Panc1 (cell line): ENCODE measurements around the gene ITGAX. TPM values are rescaled to one million over a fixed set of nuclear protein-coding genes. Genes with fewer than 3 reads are reported as not detected.
"Not testable (repeated sequence)": the region's sequence is repeated elsewhere in the genome, so short reads cannot be mapped to it uniquely, and the experiment has no call there.

Experiments used
- ATAC-seq: fragments of 200-7000 bp; cut with Tn5 transposase; 2 replicates; pipeline ENCODE4 v1.9.1; 2020; ENCODE audit warnings: mild to moderate bottlenecking, moderate library complexity
- BruUV-seq: library from RNA; stranded (reverse); fragments of 400-500 nt; replicated peaks from 2 replicates; lab custom pipeline; 2021; lab: Mats Ljungman, UMichigan
- CTCF ChIA-PET: fragments of 300-600 bp; sonication (Branson Sonifier 250); formaldehyde crosslinking; loops from one replicate; lab custom pipeline; 2022; ENCODE audit warnings: antibody characterized with exemption; lab: Charles Lee
- POLR2A ChIA-PET: fragments of 300-600 bp; sonication (Branson Sonifier 250); formaldehyde crosslinking; loops from one replicate; lab custom pipeline; 2022; ENCODE audit warnings: antibody characterized with exemption; lab: Charles Lee
- DNase-seq: peaks from one replicate; pipeline ENCODE4 v3.0.0-alpha.2; 2010; ENCODE audit warnings: low read depth, low spot score
- H3K27ac ChIP-seq: 2 replicates; pipeline ENCODE4 v1.5.1; 2011; ENCODE audit warnings: mild to moderate bottlenecking, low read length, inconsistent platforms
- H3K27me3 ChIP-seq: fragments of 200-500 bp; sonication (Bioruptor generic); 2 replicates; pipeline ENCODE4 v1.6.0; 2014; ENCODE audit warnings: low read length, inconsistent platforms; ENCODE audit not compliant: control insufficient read depth, insufficient read depth
- H3K36me3 ChIP-seq: fragments of 200-500 bp; sonication (Bioruptor generic); 2 replicates; pipeline ENCODE4 v1.5.1; 2014; ENCODE audit warnings: inconsistent platforms, mild to moderate bottlenecking, low read length, moderate library complexity; ENCODE audit not compliant: control insufficient read depth, insufficient read depth
- H3K4me1 ChIP-seq: 2 replicates; pipeline ENCODE4 v1.5.1; 2011; ENCODE audit warnings: inconsistent platforms, mild to moderate bottlenecking, low read length, moderate library complexity; ENCODE audit not compliant: control insufficient read depth, insufficient read depth
- H3K4me3 ChIP-seq, 2 experiments: 2 replicates each; pipeline ENCODE4 v1.5.1; 2011 to 2012; ENCODE audit warnings: low read depth in 2 of 2, low read length in 2 of 2, mild to moderate bottlenecking in 2 of 2, inconsistent platforms in 1 of 2, moderate library complexity in 1 of 2
- H3K9me3 ChIP-seq: fragments of 200-500 bp; sonication (Bioruptor generic); 2 replicates; pipeline ENCODE4 v1.5.1; 2014; ENCODE audit warnings: low read depth, mild to moderate bottlenecking, inconsistent platforms, low read length, moderate library complexity; ENCODE audit not compliant: control insufficient read depth, insufficient read depth
- POLR2AphosphoS5 ChIP-seq: IDR thresholded peaks from 2 replicates; pipeline ENCODE4 v1.6.1; 2012; ENCODE audit warnings: mild to moderate bottlenecking, low read depth, low read length, moderate library complexity
- SIN3A ChIP-seq: IDR thresholded peaks from 2 replicates; pipeline ENCODE4 v1.6.1; 2012; ENCODE audit warnings: low read depth, mild to moderate bottlenecking, low read length, moderate library complexity, borderline replicate concordance; ENCODE audit not compliant: insufficient read depth
- TCF7L2 ChIP-seq: IDR thresholded peaks from 2 replicates; pipeline ENCODE4 v1.6.1; 2011; ENCODE audit warnings: mild to moderate bottlenecking, low read depth, low read length, inconsistent platforms
- in situ Hi-C: cut with HindIII; loops from 2 replicates; pipeline ENCODE4 v1.10.0; 2016; ENCODE audit warnings: low sequenced_read_pairs, low pct_unique_long_range_greater_than_20kb
- intact Hi-C: fragments of 100-400 bp; cut with micrococcal nuclease; formaldehyde crosslinking; loops from one replicate; pipeline ENCODE4 v1.10.0; 2022; ENCODE audit not compliant: unreplicated experiment
- total RNA-seq: library from RNA; stranded (reverse); gene quantifications from one replicate; pipeline ENCODE4 v1.2.1, GENCODE V29; 2021; ENCODE audit not compliant: unreplicated experiment
- TF ChIP-seq, protein P1 (sequence below), 2 experiments: IDR thresholded peaks; 2 replicates each; pipeline ENCODE4 v1.6.1; 2011 to 2012; ENCODE audit warnings: low read depth in 2 of 2, control low read depth in 1 of 2, low read length in 1 of 2, mild to moderate bottlenecking in 1 of 2, moderate library complexity in 1 of 2; ENCODE audit not compliant: insufficient read depth in 1 of 2
- TF ChIP-seq, protein P2 (sequence below): fragments of 450-650 bp; IDR thresholded peaks from 2 replicates; pipeline ENCODE4 v1.5.1; 2017; ENCODE audit warnings: mild to moderate bottlenecking

Gene ITGAX
- total RNA-seq, 1 experiment from 2014 or later, result 0.49 TPM

DNA sequence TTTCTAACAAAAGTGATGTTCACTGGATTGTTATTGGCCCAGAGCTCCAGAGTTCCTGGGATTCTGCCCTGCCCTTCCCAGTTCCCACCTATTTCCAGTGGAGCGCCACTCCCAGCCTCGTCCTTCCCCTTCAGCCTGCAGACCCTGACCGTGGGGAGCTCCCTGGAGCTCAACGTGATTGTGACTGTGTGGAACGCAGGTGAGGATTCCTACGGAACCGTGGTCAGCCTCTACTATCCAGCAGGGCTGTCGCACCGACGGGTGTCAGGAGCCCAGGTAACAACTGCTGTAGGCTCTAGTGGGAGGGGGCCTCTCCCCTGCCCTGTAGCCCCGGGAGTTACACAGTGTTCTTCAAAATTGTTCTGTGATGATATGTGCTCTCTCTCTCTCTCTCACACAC is 61.4 kb downstream of the ITGAX start:
- DNase-seq (no peak), ATAC-seq (no peak)
- Histone ChIP-seq H3K36me3 (no peaks in the 10 kb centered on the region), H3K4me1 (no peaks in the 10 kb centered on the region), H3K27me3 (no peaks in the 10 kb centered on the region), H3K9me3 (no peaks in the 10 kb centered on the region), H3K4me3 (no peak overlapping the region), H3K27ac (no peak overlapping the region)
- CTCF ChIA-PET, result interaction anchor here (0.5 kb wide), 1 partner anchor 361 kb away, joined by 4 read pairs; no protein-coding TSS in a partner anchor
- intact Hi-C loops, result no loop called here
- TF ChIP-seq, protein P1, sequence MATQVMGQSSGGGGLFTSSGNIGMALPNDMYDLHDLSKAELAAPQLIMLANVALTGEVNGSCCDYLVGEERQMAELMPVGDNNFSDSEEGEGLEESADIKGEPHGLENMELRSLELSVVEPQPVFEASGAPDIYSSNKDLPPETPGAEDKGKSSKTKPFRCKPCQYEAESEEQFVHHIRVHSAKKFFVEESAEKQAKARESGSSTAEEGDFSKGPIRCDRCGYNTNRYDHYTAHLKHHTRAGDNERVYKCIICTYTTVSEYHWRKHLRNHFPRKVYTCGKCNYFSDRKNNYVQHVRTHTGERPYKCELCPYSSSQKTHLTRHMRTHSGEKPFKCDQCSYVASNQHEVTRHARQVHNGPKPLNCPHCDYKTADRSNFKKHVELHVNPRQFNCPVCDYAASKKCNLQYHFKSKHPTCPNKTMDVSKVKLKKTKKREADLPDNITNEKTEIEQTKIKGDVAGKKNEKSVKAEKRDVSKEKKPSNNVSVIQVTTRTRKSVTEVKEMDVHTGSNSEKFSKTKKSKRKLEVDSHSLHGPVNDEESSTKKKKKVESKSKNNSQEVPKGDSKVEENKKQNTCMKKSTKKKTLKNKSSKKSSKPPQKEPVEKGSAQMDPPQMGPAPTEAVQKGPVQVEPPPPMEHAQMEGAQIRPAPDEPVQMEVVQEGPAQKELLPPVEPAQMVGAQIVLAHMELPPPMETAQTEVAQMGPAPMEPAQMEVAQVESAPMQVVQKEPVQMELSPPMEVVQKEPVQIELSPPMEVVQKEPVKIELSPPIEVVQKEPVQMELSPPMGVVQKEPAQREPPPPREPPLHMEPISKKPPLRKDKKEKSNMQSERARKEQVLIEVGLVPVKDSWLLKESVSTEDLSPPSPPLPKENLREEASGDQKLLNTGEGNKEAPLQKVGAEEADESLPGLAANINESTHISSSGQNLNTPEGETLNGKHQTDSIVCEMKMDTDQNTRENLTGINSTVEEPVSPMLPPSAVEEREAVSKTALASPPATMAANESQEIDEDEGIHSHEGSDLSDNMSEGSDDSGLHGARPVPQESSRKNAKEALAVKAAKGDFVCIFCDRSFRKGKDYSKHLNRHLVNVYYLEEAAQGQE (IDR thresholded peaks at IDR 0.05; ENCODE audit: insufficient read depth in 1 of 2, low read depth in 2 of 2, low read length in 1 of 2), result no peak
- TF ChIP-seq TCF7L2, result no peak
- POLR2A ChIA-PET, result no interaction called here
- in situ Hi-C loops, result no loop called here
- BruUV-seq, result no TSS peak

DNA sequence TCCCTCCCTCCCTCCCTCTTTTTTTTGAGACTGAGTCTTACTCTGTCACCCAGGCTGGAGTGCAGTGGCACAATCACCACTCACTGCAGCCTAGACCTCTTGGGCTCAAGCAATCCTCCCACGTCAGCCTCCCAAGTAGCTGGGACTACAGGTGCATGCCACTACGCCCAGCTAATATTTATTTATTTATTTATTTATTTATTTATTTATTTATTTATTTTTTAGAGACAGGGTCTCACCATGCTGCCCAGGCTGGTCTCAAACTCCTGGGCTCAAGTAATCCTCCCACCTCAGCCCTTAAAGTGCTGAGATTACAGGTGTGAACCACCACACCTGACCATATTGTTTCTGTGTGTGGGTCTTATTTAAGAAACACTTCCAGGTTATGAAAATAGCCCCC is 62.1 kb downstream of the ITGAX start:
- H3K36me3 ChIP-seq, H3K27me3 ChIP-seq, H3K4me1 ChIP-seq, H3K9me3 ChIP-seq, POLR2A ChIA-PET, CTCF ChIA-PET, DNase-seq, BruUV-seq, H3K4me3 ChIP-seq, H3K27ac ChIP-seq, intact Hi-C loops, in situ Hi-C loops, ATAC-seq: not testable (repeated sequence)

DNA sequence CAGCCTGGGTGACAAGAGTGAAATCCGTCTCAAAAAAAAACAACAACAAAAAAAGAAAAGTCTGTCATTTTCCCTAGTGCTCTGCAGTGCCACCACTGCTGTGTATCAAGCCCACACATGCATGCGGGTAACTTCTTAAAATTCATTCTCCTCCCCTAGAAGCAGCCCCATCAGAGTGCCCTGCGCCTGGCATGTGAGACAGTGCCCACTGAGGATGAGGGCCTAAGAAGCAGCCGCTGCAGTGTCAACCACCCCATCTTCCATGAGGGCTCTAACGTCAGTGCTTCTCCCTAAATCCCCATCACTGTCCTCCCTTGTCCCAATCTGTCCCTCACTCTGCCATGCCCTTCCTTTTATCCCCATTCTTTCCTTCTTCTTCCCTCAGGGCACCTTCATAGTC is 62.9 kb downstream of the ITGAX start:
- BruUV-seq, result no TSS peak
- POLR2A ChIA-PET, result interaction anchor here (0.5 kb wide), 1 partner anchor 20 kb away, joined by 4 read pairs; no protein-coding TSS in a partner anchor
- Histone ChIP-seq H3K4me1 (no peaks in the 10 kb centered on the region), H3K36me3 (no peaks in the 10 kb centered on the region), H3K27ac (no peak overlapping the region), H3K4me3 (no peak overlapping the region), H3K9me3 (no peaks in the 10 kb centered on the region), H3K27me3 (no peaks in the 10 kb centered on the region)
- intact Hi-C loops, result no loop called here
- CTCF ChIA-PET, result no interaction called here
- in situ Hi-C loops, result no loop called here
- ATAC-seq (no peak), DNase-seq (no peak)
- TF ChIP-seq SIN3A (no peak), TCF7L2 (no peak), POLR2AphosphoS5 (no peak)
- TF ChIP-seq, protein P2, sequence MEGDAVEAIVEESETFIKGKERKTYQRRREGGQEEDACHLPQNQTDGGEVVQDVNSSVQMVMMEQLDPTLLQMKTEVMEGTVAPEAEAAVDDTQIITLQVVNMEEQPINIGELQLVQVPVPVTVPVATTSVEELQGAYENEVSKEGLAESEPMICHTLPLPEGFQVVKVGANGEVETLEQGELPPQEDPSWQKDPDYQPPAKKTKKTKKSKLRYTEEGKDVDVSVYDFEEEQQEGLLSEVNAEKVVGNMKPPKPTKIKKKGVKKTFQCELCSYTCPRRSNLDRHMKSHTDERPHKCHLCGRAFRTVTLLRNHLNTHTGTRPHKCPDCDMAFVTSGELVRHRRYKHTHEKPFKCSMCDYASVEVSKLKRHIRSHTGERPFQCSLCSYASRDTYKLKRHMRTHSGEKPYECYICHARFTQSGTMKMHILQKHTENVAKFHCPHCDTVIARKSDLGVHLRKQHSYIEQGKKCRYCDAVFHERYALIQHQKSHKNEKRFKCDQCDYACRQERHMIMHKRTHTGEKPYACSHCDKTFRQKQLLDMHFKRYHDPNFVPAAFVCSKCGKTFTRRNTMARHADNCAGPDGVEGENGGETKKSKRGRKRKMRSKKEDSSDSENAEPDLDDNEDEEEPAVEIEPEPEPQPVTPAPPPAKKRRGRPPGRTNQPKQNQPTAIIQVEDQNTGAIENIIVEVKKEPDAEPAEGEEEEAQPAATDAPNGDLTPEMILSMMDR, result no peak
- TF ChIP-seq, protein P1 (IDR thresholded peaks at IDR 0.05; ENCODE audit: insufficient read depth in 1 of 2, low read depth in 2 of 2, low read length in 1 of 2), result no peak
